Endothelial cell of umbilical vein (primary cell): Measurements from ENCODE around the gene MYRIP. TPM values are rescaled to one million over a fixed set of nuclear protein-coding genes. Genes with fewer than 3 reads are reported as not detected.

Experiments used
- BruUV-seq: library from RNA; stranded (reverse); fragments of 400-500 nt; replicated peaks from 2 replicates; lab custom pipeline; 2021; lab: Mats Ljungman, UMichigan
- CTCF ChIA-PET: fragments of 300-600, 350-600 bp; sonication (Branson Sonifier 250); formaldehyde crosslinking; loops from one replicate; lab custom pipeline; 2021; ENCODE audit warnings: antibody characterized with exemption, inconsistent platforms; lab: Charles Lee
- POLR2A ChIA-PET: fragments of 300-600, 350-600 bp; sonication (Branson Sonifier 250); formaldehyde crosslinking; loops from one replicate; lab custom pipeline; 2021; ENCODE audit warnings: antibody characterized with exemption, inconsistent platforms; lab: Charles Lee
- DNase-seq: peaks from one replicate; pipeline ENCODE4 v3.0.0-alpha.2; 2011; ENCODE audit warnings: low read depth, low spot score
- FAIRE-seq: peaks from 2 replicates; lab custom pipeline; 2011; peaks lifted over from hg19 to GRCh38; lab: Jason Lieb, UNC
- H2AFZ ChIP-seq: 2 replicates; pipeline ENCODE4 v1.6.0; 2012; ENCODE audit warnings: low read depth, low read length, control low read depth, inconsistent platforms
- H3K27ac ChIP-seq: 2 replicates; pipeline ENCODE4 v1.5.1; 2011; ENCODE audit warnings: low read depth, mild to moderate bottlenecking, control low read depth, low read length, moderate library complexity; ENCODE audit not compliant: insufficient read depth
- H3K27me3 ChIP-seq, 2 experiments: 2 replicates each; pipeline versions ENCODE4 v1.6.0 to v1.6.1; 2011; ENCODE audit warnings: low read length in 2 of 2, mixed read lengths in 1 of 2; ENCODE audit not compliant: control insufficient read depth in 2 of 2, insufficient read depth in 2 of 2
- H3K36me3 ChIP-seq, 2 experiments: 2 replicates in 1 of 2; 3 replicates in 1 of 2; pipeline ENCODE4 v1.5.1; 2011; ENCODE audit warnings: low read length in 2 of 2, mild to moderate bottlenecking in 1 of 2, moderate library complexity in 1 of 2; ENCODE audit not compliant: control insufficient read depth in 2 of 2, insufficient read depth in 2 of 2; ENCODE audit errors: extremely low read depth in 1 of 2
- H3K4me1 ChIP-seq: 3 replicates; pipeline ENCODE4 v1.5.1; 2011; ENCODE audit warnings: mild to moderate bottlenecking, low read length; ENCODE audit not compliant: control insufficient read depth, insufficient read depth; ENCODE audit errors: extremely low read depth
- H3K4me2 ChIP-seq: 2 replicates; pipeline ENCODE4 v1.6.1; 2011; ENCODE audit warnings: low read length, control low read depth, mixed read lengths; ENCODE audit not compliant: insufficient read depth
- H3K4me3 ChIP-seq, 3 experiments: fragments of 200-600 bp in 1 of 3; sonication (generic), shearing (Covaris generic) in 1 of 3; replicated peaks in 1 of 3; 2 replicates each; pipeline ENCODE4 v1.5.1; 2011 to 2016; ENCODE audit warnings: control low read depth in 3 of 3, low read length in 3 of 3, mild to moderate bottlenecking in 2 of 3, inconsistent platforms in 1 of 3, low read depth in 1 of 3, moderate library complexity in 1 of 3; ENCODE audit not compliant: insufficient read depth in 1 of 3
- H3K79me2 ChIP-seq: 2 replicates; pipeline ENCODE4 v1.6.0; 2012; ENCODE audit warnings: low read length, inconsistent platforms; ENCODE audit not compliant: control insufficient read depth, insufficient read depth
- H3K9ac ChIP-seq: replicated peaks from 2 replicates; pipeline ENCODE3; 2011; ENCODE audit warnings: low read length, control low read depth; ENCODE audit not compliant: insufficient read depth; ENCODE audit errors: extremely low read depth
- H3K9me1 ChIP-seq: replicated peaks from 3 replicates; pipeline ENCODE4 v1.6.0; 2011; ENCODE audit warnings: mild to moderate bottlenecking, low read length; ENCODE audit not compliant: control insufficient read depth, insufficient read depth; ENCODE audit errors: extremely low read depth
- H3K9me3 ChIP-seq: replicated peaks from 2 replicates; pipeline ENCODE4 v1.5.1; 2012; ENCODE audit warnings: low read length, inconsistent platforms; ENCODE audit not compliant: control insufficient read depth, insufficient read depth
- H4K20me1 ChIP-seq: replicated peaks from 2 replicates; pipeline ENCODE3; 2011; ENCODE audit warnings: mild to moderate bottlenecking, low read length; ENCODE audit not compliant: control insufficient read depth, insufficient read depth; ENCODE audit errors: extremely low read depth
- EZH2 ChIP-seq: IDR thresholded peaks from 2 replicates; pipeline ENCODE4 v1.6.1; 2012; ENCODE audit warnings: borderline replicate concordance, low read depth, mild to moderate bottlenecking, moderate library complexity, low read length, inconsistent platforms; ENCODE audit not compliant: severe bottlenecking
- FOS ChIP-seq: IDR thresholded peaks from 2 replicates; pipeline ENCODE4 v1.6.1; 2011; ENCODE audit warnings: mild to moderate bottlenecking, low read length, moderate library complexity, borderline replicate concordance; ENCODE audit not compliant: insufficient read depth
- GATA2 ChIP-seq: IDR thresholded peaks from 2 replicates; pipeline ENCODE4 v1.7.0; 2011; ENCODE audit warnings: low read depth, mild to moderate bottlenecking, moderate library complexity, mixed read lengths, low read length; ENCODE audit not compliant: insufficient read length, insufficient read depth
- JUN ChIP-seq: IDR thresholded peaks from 2 replicates; pipeline ENCODE4 v1.6.1; 2011; ENCODE audit warnings: borderline replicate concordance, low read depth; ENCODE audit not compliant: insufficient read length, insufficient read depth
- MYC ChIP-seq: IDR thresholded peaks from one replicate; pipeline ENCODE4 v1.6.1; 2011; ENCODE audit warnings: mild to moderate bottlenecking, low read depth, low read length
- POLR2A ChIP-seq: IDR thresholded peaks from 2 replicates; pipeline ENCODE4 v1.6.1; 2012; ENCODE audit warnings: low read depth, mild to moderate bottlenecking, control low read depth, low read length
- POLR2AphosphoS5 ChIP-seq: IDR thresholded peaks from 2 replicates; pipeline ENCODE4 v1.6.1; 2012; ENCODE audit warnings: low read depth, mild to moderate bottlenecking, control low read depth, low read length, moderate library complexity; ENCODE audit not compliant: insufficient read depth
- dilution Hi-C: fragments of 300-500 bp; cut with MboI; formaldehyde crosslinking; loops from one replicate; pipeline ENCODE4 v1.15.0; 2019; ENCODE audit warnings: low sequenced_read_pairs; ENCODE audit not compliant: extremely low pct_ligation_motif_present
- intact Hi-C: fragments of 100-400 bp; cut with micrococcal nuclease; formaldehyde crosslinking; loops from one replicate; pipeline ENCODE4 v1.10.0; 2022
- polyA plus RNA-seq, 4 experiments: library from polyadenylated mRNA; depleted of rRNA in 3 of 4; stranded (reverse) in 3 of 4; unstranded in 1 of 4; fragments of >200 nt; gene quantifications; 2 replicates each; pipeline versions ENCODE4 v1.2.1 to v1.2.3, GENCODE V29; 2011 to 2012; ENCODE audit warnings: missing spikeins in 1 of 4
- total RNA-seq: library from RNA; stranded (reverse); gene quantifications from 2 replicates; pipeline ENCODE4 v1.2.3, GENCODE V29; 2021
- TF ChIP-seq, protein P1 (sequence below): IDR thresholded peaks from 2 replicates; pipeline ENCODE4 v1.6.1; 2011; ENCODE audit not compliant: insufficient read depth, insufficient read length
- TF ChIP-seq, protein P2 (sequence below), 2 donors: IDR thresholded peaks; 1 replicate in 1 of 2; 2 replicates in 1 of 2; pipeline ENCODE4 v1.5.1; 2011; ENCODE audit warnings: low read length in 2 of 2, mild to moderate bottlenecking in 2 of 2, moderate library complexity in 2 of 2, control low read depth in 1 of 2, inconsistent platforms in 1 of 2, low read depth in 1 of 2; ENCODE audit not compliant: insufficient read depth in 1 of 2; ENCODE audit errors: extremely low read depth in 1 of 2

Gene MYRIP
- total and polyA plus RNA-seq, 2 donors (not counting 3 experiments of a cell fraction or from before 2014, with no cell fraction given): 6.7 to 11.9 TPM

DNA sequence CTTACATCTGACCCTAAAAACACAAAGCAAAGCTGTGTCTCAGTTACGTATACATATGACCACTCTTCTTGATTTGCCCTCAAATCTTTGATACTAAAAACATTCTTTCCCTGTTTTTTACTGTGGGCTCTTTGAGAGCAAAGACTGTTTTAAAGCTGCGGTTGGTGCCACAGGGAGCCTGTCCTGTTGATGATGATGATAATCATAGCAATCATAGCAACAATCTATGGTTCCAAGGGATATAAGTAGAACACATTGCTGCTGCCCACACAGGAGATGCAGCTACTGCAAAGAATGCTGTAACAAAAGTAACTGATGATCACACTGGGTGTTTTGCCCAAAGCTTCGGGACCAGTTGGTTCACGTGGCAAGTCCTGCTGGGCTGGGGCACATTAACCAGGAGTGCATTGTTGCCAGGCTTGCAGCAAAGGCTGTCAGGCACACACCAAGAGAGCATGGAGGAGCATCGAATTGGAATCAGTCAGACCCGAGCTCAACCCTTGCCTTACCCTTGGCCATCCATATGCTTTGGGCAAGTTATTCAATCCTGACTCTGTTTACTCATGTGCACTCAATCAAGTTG lies 368.7 kb downstream of the MYRIP start:
- POLR2A ChIA-PET: no interaction called here

More for the DNA sequence above, 368.7 kb downstream of the MYRIP start:
- no peak overlapping the region for H3K9ac ChIP-seq
- no TSS peak for BruUV-seq
- no peak overlapping the region for H3K4me3 ChIP-seq
- H4K20me1 ChIP-seq: no peaks in the 10 kb centered on the region
- no peak overlapping the region for H2AFZ ChIP-seq
- dilution Hi-C loops (no loop called here), intact Hi-C loops (no loop called here)
- no peaks in the 10 kb centered on the region for H3K27me3 ChIP-seq
- no peaks in the 10 kb centered on the region for H3K9me1 ChIP-seq
- H3K27ac ChIP-seq: no peak overlapping the region
- FAIRE-seq: no peak
- TF ChIP-seq MYC (no peak), GATA2 (no peak), FOS (no peak), POLR2AphosphoS5 (no peak), POLR2A (no peak), EZH2 (no peak), JUN (no peak)
- TF ChIP-seq, protein P1, sequence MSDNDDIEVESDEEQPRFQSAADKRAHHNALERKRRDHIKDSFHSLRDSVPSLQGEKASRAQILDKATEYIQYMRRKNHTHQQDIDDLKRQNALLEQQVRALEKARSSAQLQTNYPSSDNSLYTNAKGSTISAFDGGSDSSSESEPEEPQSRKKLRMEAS: no peak
- TF ChIP-seq, protein P2, sequence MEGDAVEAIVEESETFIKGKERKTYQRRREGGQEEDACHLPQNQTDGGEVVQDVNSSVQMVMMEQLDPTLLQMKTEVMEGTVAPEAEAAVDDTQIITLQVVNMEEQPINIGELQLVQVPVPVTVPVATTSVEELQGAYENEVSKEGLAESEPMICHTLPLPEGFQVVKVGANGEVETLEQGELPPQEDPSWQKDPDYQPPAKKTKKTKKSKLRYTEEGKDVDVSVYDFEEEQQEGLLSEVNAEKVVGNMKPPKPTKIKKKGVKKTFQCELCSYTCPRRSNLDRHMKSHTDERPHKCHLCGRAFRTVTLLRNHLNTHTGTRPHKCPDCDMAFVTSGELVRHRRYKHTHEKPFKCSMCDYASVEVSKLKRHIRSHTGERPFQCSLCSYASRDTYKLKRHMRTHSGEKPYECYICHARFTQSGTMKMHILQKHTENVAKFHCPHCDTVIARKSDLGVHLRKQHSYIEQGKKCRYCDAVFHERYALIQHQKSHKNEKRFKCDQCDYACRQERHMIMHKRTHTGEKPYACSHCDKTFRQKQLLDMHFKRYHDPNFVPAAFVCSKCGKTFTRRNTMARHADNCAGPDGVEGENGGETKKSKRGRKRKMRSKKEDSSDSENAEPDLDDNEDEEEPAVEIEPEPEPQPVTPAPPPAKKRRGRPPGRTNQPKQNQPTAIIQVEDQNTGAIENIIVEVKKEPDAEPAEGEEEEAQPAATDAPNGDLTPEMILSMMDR (IDR thresholded peaks at IDR 0.05; ENCODE audit: extremely low read depth in 1 of 2, insufficient read depth in 1 of 2, low read depth in 1 of 2, low read length in 2 of 2): no peak
- DNase-seq: no peak
- H3K9me3 ChIP-seq: no peaks in the 10 kb centered on the region
- no peak overlapping the region for H3K4me2 ChIP-seq
- CTCF ChIA-PET: interaction anchor here (0.8 to 8.2 kb wide), 18 partner anchors 8 to 731 kb away, joined by 3 to 113 read pairs (median 10); no protein-coding TSS in a partner anchor
- H3K4me1 ChIP-seq: no peaks in the 10 kb centered on the region
- H3K79me2 ChIP-seq: no peaks in the 10 kb centered on the region
- H3K36me3 ChIP-seq: peaks cover 0 to 8% of the 10 kb centered on the region in 2 experiments
